HepG2 (cell line): ENCODE results near the gene RNFT2. TPM values are rescaled to one million over a fixed set of nuclear protein-coding genes. Genes with fewer than 3 reads are reported as not detected.

Experiments used
- ATAC-seq: fragments of 200-7000 bp; cut with Tn5 transposase; 3 replicates; pipeline ENCODE4 v1.9.1; 2020; ENCODE audit warnings: mild to moderate bottlenecking, moderate library complexity
- BruUV-seq: library from RNA; stranded (reverse); fragments of 400-500 nt; replicated peaks from 2 replicates; lab custom pipeline; 2021; lab: Mats Ljungman, UMichigan
- CTCF ChIA-PET: fragments of 300-600 bp; formaldehyde crosslinking; extraction: SDS; loops from one replicate; lab custom pipeline; 2021; ENCODE audit warnings: low total read pairs, inconsistent platforms, low intra/inter-chr PET ratio; lab: Yijun Ruan, JAX
- POLR2A ChIA-PET: fragments of 350-600 bp; sonication (Branson Sonifier 250); formaldehyde crosslinking; loops from one replicate; lab custom pipeline; 2020; ENCODE audit warnings: antibody characterized with exemption, inconsistent platforms; lab: Yijun Ruan, JAX
- DNase-seq: peaks from one replicate; pipeline ENCODE4 v3.0.0-alpha.2; 2015; ENCODE audit warnings: low spot score
- FAIRE-seq: peaks from 3 replicates; lab custom pipeline; 2011; peaks lifted over from hg19 to GRCh38; lab: Jason Lieb, UNC
- H2AFZ ChIP-seq: one replicate; pipeline ENCODE4 v1.6.1; 2011; ENCODE audit warnings: low read length, inconsistent platforms
- H3K27ac ChIP-seq: fragments of 300-600 bp; 3 replicates; pipeline ENCODE4 v1.8.0; 2011; ENCODE audit warnings: mixed run types, mild to moderate bottlenecking, mixed read lengths, low read length, inconsistent platforms; ENCODE audit not compliant: insufficient read depth; ENCODE audit errors: extremely low read length
- H3K27me3 ChIP-seq, 2 experiments: fragments of 200-600 bp in 1 of 2; 2 replicates in 1 of 2; 3 replicates in 1 of 2; pipeline versions ENCODE4 v1.6.0 to v1.8.0; 2011; ENCODE audit warnings: low read length in 2 of 2, mild to moderate bottlenecking in 2 of 2, moderate library complexity in 2 of 2, inconsistent platforms in 1 of 2; ENCODE audit not compliant: insufficient read depth in 2 of 2, control insufficient read depth in 1 of 2
- H3K36me3 ChIP-seq, 2 experiments: fragments of 200-600 bp in 1 of 2; replicated peaks in 1 of 2; 2 replicates in 1 of 2; 3 replicates in 1 of 2; pipeline versions ENCODE4 v1.5.1 to v1.8.0; 2011; ENCODE audit warnings: low read length in 2 of 2, inconsistent platforms in 1 of 2; ENCODE audit not compliant: insufficient read depth in 2 of 2, control insufficient read depth in 1 of 2
- H3K4me1 ChIP-seq: 2 replicates; pipeline ENCODE4 v1.5.1; 2012; ENCODE audit warnings: low read length, inconsistent platforms; ENCODE audit not compliant: insufficient read depth
- H3K4me2 ChIP-seq: 2 replicates; pipeline ENCODE4 v1.6.0; 2011; ENCODE audit warnings: low read depth, low read length, inconsistent platforms
- H3K4me3 ChIP-seq, 3 experiments: fragments of 200-600 bp in 1 of 3; sonication (generic), shearing (Covaris generic) in 1 of 3; replicated peaks in 1 of 3; 2 replicates each; pipeline ENCODE4 v1.5.1; 2011 to 2016; ENCODE audit warnings: low read length in 3 of 3, inconsistent platforms in 2 of 3, low read depth in 2 of 3, mild to moderate bottlenecking in 2 of 3, control low read depth in 1 of 3, mixed read lengths in 1 of 3; ENCODE audit not compliant: insufficient read depth in 1 of 3
- H3K79me2 ChIP-seq: one replicate; pipeline ENCODE4 v1.6.1; 2011; ENCODE audit warnings: low read length, inconsistent platforms; ENCODE audit not compliant: insufficient read depth
- H3K9ac ChIP-seq: 2 replicates; pipeline ENCODE4 v1.6.0; 2011; ENCODE audit warnings: mild to moderate bottlenecking, low read depth, low read length, inconsistent platforms; ENCODE audit not compliant: insufficient read depth
- H3K9me3 ChIP-seq: 2 replicates; pipeline ENCODE4 v1.5.1; 2012; ENCODE audit warnings: mild to moderate bottlenecking, low read length
- H4K20me1 ChIP-seq: 2 replicates; pipeline ENCODE4 v1.6.0; 2011; ENCODE audit warnings: inconsistent platforms, mild to moderate bottlenecking, low read length, moderate library complexity; ENCODE audit not compliant: insufficient read depth
- DNMT3B ChIP-seq: conservative IDR thresholded peaks from 2 replicates; pipeline ENCODE4 v1.6.1; 2016; ENCODE audit warnings: missing biosample characterization, control low read depth
- FOXM1 ChIP-seq: sonication (generic); formaldehyde crosslinking; IDR thresholded peaks from 2 replicates; pipeline ENCODE4 v1.5.0; 2020; ENCODE audit warnings: missing genetic modification reagents
- HMG20B ChIP-seq: conservative IDR thresholded peaks from 2 replicates; pipeline ENCODE4 v1.6.1; 2016; ENCODE audit warnings: missing genetic modification reagents, missing compliant biosample characterization
- PTBP1 ChIP-seq: fragments of 200-400 bp; formaldehyde crosslinking; IDR thresholded peaks from 2 replicates; pipeline ENCODE4 v1.6.1; 2018; ENCODE audit warnings: low read length, low read depth; ENCODE audit not compliant: poor library complexity, severe bottlenecking
- RFX3 ChIP-seq: IDR thresholded peaks from 2 replicates; pipeline ENCODE4 v1.6.1; 2016; ENCODE audit warnings: missing biosample characterization, missing genetic modification reagents
- ZNF569 ChIP-seq: sonication (generic); formaldehyde crosslinking; IDR thresholded peaks from 2 replicates; pipeline ENCODE4 v1.5.0; 2020; ENCODE audit warnings: mild to moderate bottlenecking, missing genetic modification reagents, moderate library complexity, borderline replicate concordance
- ZNF724P ChIP-seq: sonication (generic); formaldehyde crosslinking; IDR thresholded peaks from 2 replicates; pipeline ENCODE4 v1.8.0; 2022; ENCODE audit warnings: missing genetic modification reagents, borderline replicate concordance
- ZSCAN30 ChIP-seq: sonication (generic); formaldehyde crosslinking; IDR thresholded peaks from 2 replicates; pipeline ENCODE4 v1.5.0; 2020; ENCODE audit warnings: mild to moderate bottlenecking, missing genetic modification reagents
- WGBS: methylation state at CpG from one replicate; pipeline ENCODE4 v1.1.6; 2017; ENCODE audit warnings: low lambda C conversion rate; 5-methylcytosine and 5-hydroxymethylcytosine counted together
- in situ Hi-C: cut with HindIII; loops from 2 replicates; pipeline ENCODE4 v1.10.0; 2017; ENCODE audit warnings: low pct_unique_long_range_greater_than_20kb; ENCODE audit not compliant: extremely low pct_ligation_motif_present
- intact Hi-C: fragments of 100-400 bp; cut with micrococcal nuclease; formaldehyde crosslinking; loops from one replicate; pipeline ENCODE4 v1.10.0; 2022; ENCODE audit not compliant: unreplicated experiment
- polyA plus RNA-seq, 8 experiments: library from polyadenylated mRNA; depleted of rRNA in 3 of 8; stranded (reverse) in 7 of 8; unstranded in 1 of 8; fragments of >200 nt; fragmentation: Illumina TruSeq in 4 of 8; extraction: Trizol in 4 of 8; gene quantifications; 2 replicates each; pipeline versions ENCODE4 v1.2.1 to v1.2.3, GENCODE V29; 2011 to 2016; ENCODE audit warnings: low read depth in 4 of 8, missing spikeins in 1 of 8, mixed read lengths in 1 of 8; ENCODE audit not compliant: insufficient read depth in 1 of 8
- total RNA-seq, 5 experiments: library from RNA; depleted of rRNA; stranded (reverse); fragments of >200 nt; fragmentation: Illumina TruSeq; extraction: Trizol; gene quantifications; 2 replicates each; pipeline ENCODE4 v1.2.3, GENCODE V29; 2016; ENCODE audit warnings: low read depth in 1 of 5
- TF ChIP-seq, protein P1 (sequence below): sonication (generic); formaldehyde crosslinking; IDR thresholded peaks from 2 replicates; pipeline ENCODE4 v1.4.0; 2020; ENCODE audit warnings: mild to moderate bottlenecking, missing genetic modification reagents
- TF ChIP-seq, protein P2 (sequence below), 2 experiments: sonication (generic) in 1 of 2; formaldehyde crosslinking in 1 of 2; IDR thresholded peaks; 2 replicates each; pipeline versions ENCODE4 v1.6.1 to v1.9.0; 2014 to 2022; ENCODE audit warnings: antibody characterized with exemption in 1 of 2, borderline replicate concordance in 1 of 2, inconsistent platforms in 1 of 2, low read depth in 1 of 2, missing genetic modification reagents in 1 of 2
- TF ChIP-seq, protein P3 (sequence below): IDR thresholded peaks from 2 replicates; pipeline ENCODE4 v1.6.1; 2016; ENCODE audit warnings: mild to moderate bottlenecking
- TF ChIP-seq, protein P4 (sequence below): fragments of 450-650 bp; IDR thresholded peaks from 2 replicates; pipeline ENCODE4 v1.6.1; 2017; ENCODE audit warnings: mild to moderate bottlenecking

RNFT2 gene
- total and polyA plus RNA-seq, 2 of the 13 experiments (the other 11 are each of a cell fraction or from before 2014, with no cell fraction given), result 3.3 to 8.3 TPM

DNA sequence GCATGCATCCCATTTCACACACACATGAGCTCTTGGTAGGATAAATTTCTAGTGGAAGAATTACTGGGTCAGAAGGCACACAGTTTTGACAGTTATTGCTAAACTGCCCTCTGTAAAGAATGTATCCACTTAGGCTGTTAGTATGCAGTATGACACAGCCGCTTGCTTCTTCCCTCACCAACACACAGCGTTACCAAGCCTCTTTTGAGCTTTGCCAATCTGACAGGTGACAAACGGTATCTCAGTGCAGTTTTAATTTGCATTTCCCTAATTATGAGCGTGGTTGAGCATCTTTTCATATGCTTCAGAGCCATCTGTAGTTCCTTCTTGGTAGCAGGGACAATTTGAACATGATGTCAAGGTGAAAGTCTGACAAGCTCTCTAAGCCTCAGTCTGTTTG is 100.2 kb downstream of the RNFT2 start:
- WGBS, result 73% methylated on average over 4 of the region's 4 CpGs
- Histone ChIP-seq H2AFZ (no peak overlapping the region), H3K9ac (no peak overlapping the region), H4K20me1 (no peaks in the 10 kb centered on the region), H3K9me3 (no peaks in the 10 kb centered on the region), H3K27ac (no peak overlapping the region), H3K4me1 (no peaks in the 10 kb centered on the region), H3K4me2 (no peak overlapping the region), H3K36me3 (no peaks in the 10 kb centered on the region; a peak in 1 of 5 replicates), H3K27me3 (no peaks in the 10 kb centered on the region), H3K79me2 (no peaks in the 10 kb centered on the region), H3K4me3 (no peak overlapping the region)
- no peak for DNase-seq
- FAIRE-seq, result no peak
- no TSS peak for BruUV-seq
- no peak for ATAC-seq
- in situ Hi-C loops, result no loop called here
- POLR2A ChIA-PET, result no interaction called here
- intact Hi-C loops, result no loop called here
- CTCF ChIA-PET, result no interaction called here
- TF ChIP-seq ZNF569 (CRISPR knock-in tag), result no peak
- no peak for TF ChIP-seq HMG20B (CRISPR knock-in tag)
- TF ChIP-seq, protein P1, sequence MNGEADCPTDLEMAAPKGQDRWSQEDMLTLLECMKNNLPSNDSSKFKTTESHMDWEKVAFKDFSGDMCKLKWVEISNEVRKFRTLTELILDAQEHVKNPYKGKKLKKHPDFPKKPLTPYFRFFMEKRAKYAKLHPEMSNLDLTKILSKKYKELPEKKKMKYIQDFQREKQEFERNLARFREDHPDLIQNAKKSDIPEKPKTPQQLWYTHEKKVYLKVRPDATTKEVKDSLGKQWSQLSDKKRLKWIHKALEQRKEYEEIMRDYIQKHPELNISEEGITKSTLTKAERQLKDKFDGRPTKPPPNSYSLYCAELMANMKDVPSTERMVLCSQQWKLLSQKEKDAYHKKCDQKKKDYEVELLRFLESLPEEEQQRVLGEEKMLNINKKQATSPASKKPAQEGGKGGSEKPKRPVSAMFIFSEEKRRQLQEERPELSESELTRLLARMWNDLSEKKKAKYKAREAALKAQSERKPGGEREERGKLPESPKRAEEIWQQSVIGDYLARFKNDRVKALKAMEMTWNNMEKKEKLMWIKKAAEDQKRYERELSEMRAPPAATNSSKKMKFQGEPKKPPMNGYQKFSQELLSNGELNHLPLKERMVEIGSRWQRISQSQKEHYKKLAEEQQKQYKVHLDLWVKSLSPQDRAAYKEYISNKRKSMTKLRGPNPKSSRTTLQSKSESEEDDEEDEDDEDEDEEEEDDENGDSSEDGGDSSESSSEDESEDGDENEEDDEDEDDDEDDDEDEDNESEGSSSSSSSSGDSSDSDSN (CRISPR knock-in tag), result no peak
- no peak for TF ChIP-seq RFX3 (CRISPR knock-in tag)
- TF ChIP-seq PTBP1, result no peak
- TF ChIP-seq DNMT3B (CRISPR knock-in tag), result no peak
- TF ChIP-seq ZSCAN30 (CRISPR knock-in tag), result no peak
- TF ChIP-seq FOXM1 (CRISPR knock-in tag), result no peak
- TF ChIP-seq, protein P2, sequence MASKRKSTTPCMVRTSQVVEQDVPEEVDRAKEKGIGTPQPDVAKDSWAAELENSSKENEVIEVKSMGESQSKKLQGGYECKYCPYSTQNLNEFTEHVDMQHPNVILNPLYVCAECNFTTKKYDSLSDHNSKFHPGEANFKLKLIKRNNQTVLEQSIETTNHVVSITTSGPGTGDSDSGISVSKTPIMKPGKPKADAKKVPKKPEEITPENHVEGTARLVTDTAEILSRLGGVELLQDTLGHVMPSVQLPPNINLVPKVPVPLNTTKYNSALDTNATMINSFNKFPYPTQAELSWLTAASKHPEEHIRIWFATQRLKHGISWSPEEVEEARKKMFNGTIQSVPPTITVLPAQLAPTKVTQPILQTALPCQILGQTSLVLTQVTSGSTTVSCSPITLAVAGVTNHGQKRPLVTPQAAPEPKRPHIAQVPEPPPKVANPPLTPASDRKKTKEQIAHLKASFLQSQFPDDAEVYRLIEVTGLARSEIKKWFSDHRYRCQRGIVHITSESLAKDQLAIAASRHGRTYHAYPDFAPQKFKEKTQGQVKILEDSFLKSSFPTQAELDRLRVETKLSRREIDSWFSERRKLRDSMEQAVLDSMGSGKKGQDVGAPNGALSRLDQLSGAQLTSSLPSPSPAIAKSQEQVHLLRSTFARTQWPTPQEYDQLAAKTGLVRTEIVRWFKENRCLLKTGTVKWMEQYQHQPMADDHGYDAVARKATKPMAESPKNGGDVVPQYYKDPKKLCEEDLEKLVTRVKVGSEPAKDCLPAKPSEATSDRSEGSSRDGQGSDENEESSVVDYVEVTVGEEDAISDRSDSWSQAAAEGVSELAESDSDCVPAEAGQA (IDR thresholded peaks at IDR 0.05; ENCODE audit: low read depth), result no peak
- TF ChIP-seq, protein P2 (CRISPR knock-in tag; IDR thresholded peaks at IDR 0.05; ENCODE audit: borderline replicate concordance), result no peak
- TF ChIP-seq ZNF724P (CRISPR knock-in tag), result no peak
- TF ChIP-seq, protein P3, sequence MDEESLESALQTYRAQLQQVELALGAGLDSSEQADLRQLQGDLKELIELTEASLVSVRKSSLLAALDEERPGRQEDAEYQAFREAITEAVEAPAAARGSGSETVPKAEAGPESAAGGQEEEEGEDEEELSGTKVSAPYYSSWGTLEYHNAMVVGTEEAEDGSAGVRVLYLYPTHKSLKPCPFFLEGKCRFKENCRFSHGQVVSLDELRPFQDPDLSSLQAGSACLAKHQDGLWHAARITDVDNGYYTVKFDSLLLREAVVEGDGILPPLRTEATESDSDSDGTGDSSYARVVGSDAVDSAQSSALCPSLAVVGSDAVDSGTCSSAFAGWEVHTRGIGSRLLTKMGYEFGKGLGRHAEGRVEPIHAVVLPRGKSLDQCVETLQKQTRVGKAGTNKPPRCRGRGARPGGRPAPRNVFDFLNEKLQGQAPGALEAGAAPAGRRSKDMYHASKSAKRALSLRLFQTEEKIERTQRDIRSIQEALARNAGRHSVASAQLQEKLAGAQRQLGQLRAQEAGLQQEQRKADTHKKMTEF (CRISPR knock-in tag), result no peak
- TF ChIP-seq, protein P4, sequence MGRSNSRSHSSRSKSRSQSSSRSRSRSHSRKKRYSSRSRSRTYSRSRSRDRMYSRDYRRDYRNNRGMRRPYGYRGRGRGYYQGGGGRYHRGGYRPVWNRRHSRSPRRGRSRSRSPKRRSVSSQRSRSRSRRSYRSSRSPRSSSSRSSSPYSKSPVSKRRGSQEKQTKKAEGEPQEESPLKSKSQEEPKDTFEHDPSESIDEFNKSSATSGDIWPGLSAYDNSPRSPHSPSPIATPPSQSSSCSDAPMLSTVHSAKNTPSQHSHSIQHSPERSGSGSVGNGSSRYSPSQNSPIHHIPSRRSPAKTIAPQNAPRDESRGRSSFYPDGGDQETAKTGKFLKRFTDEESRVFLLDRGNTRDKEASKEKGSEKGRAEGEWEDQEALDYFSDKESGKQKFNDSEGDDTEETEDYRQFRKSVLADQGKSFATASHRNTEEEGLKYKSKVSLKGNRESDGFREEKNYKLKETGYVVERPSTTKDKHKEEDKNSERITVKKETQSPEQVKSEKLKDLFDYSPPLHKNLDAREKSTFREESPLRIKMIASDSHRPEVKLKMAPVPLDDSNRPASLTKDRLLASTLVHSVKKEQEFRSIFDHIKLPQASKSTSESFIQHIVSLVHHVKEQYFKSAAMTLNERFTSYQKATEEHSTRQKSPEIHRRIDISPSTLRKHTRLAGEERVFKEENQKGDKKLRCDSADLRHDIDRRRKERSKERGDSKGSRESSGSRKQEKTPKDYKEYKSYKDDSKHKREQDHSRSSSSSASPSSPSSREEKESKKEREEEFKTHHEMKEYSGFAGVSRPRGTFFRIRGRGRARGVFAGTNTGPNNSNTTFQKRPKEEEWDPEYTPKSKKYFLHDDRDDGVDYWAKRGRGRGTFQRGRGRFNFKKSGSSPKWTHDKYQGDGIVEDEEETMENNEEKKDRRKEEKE, result no peak
